WTC11 (cell line): Measurements from ENCODE around the gene SLC6A9.

ENCODE experiments used
- CREB1 ChIP-seq: sonication (generic); formaldehyde crosslinking; IDR thresholded peaks from 2 replicates; pipeline ENCODE4 v1.8.0; 2023; ENCODE audit warnings: mild to moderate bottlenecking, missing genetic modification reagents
- TF ChIP-seq, protein P1 (sequence below): fragments of 200-600 bp; IDR thresholded peaks from 2 replicates; pipeline ENCODE4 v1.8.0; 2022; ENCODE audit warnings: antibody characterized with exemption
- TF ChIP-seq, protein P2 (sequence below): fragments of 250-450 bp; sonication (Bioruptor Pico); IDR thresholded peaks from 2 replicates; pipeline ENCODE4 v1.9.0; 2021; ENCODE audit warnings: mild to moderate bottlenecking

DNA sequence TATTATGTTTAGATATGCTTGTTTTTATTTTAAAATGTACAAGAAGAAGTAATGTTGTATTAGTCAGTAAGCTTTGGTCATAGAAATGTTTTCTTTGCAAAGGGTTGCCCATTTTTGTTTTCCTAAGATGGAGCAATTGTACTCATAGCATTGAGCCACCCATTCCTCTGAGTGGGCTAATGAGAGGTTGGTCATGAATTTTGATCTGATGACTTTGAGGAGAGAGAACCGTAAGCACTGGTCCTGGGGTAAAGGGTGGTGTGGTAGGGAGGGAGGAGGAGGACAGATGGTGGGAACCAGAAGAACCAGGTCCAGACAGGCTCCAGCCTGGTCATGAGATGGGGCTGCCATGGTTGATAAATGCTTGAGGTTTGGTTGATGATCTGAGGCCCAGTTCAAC is 15.9 kb upstream of the SLC6A9 start:
- TF ChIP-seq, protein P1, sequence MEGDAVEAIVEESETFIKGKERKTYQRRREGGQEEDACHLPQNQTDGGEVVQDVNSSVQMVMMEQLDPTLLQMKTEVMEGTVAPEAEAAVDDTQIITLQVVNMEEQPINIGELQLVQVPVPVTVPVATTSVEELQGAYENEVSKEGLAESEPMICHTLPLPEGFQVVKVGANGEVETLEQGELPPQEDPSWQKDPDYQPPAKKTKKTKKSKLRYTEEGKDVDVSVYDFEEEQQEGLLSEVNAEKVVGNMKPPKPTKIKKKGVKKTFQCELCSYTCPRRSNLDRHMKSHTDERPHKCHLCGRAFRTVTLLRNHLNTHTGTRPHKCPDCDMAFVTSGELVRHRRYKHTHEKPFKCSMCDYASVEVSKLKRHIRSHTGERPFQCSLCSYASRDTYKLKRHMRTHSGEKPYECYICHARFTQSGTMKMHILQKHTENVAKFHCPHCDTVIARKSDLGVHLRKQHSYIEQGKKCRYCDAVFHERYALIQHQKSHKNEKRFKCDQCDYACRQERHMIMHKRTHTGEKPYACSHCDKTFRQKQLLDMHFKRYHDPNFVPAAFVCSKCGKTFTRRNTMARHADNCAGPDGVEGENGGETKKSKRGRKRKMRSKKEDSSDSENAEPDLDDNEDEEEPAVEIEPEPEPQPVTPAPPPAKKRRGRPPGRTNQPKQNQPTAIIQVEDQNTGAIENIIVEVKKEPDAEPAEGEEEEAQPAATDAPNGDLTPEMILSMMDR = no peak
- TF ChIP-seq, protein P2, sequence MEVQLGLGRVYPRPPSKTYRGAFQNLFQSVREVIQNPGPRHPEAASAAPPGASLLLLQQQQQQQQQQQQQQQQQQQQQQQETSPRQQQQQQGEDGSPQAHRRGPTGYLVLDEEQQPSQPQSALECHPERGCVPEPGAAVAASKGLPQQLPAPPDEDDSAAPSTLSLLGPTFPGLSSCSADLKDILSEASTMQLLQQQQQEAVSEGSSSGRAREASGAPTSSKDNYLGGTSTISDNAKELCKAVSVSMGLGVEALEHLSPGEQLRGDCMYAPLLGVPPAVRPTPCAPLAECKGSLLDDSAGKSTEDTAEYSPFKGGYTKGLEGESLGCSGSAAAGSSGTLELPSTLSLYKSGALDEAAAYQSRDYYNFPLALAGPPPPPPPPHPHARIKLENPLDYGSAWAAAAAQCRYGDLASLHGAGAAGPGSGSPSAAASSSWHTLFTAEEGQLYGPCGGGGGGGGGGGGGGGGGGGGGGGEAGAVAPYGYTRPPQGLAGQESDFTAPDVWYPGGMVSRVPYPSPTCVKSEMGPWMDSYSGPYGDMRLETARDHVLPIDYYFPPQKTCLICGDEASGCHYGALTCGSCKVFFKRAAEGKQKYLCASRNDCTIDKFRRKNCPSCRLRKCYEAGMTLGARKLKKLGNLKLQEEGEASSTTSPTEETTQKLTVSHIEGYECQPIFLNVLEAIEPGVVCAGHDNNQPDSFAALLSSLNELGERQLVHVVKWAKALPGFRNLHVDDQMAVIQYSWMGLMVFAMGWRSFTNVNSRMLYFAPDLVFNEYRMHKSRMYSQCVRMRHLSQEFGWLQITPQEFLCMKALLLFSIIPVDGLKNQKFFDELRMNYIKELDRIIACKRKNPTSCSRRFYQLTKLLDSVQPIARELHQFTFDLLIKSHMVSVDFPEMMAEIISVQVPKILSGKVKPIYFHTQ (CRISPR knock-in tag) = no peak
- TF ChIP-seq CREB1 (CRISPR knock-in tag) = no peak
